Measurements from ENCODE around the gene PDXP. TPM values are rescaled to one million over a fixed set of nuclear protein-coding genes. Genes with fewer than 3 reads are reported as not detected.

Gene PDXP
- total and polyA plus RNA-seq, 9 of the 15 experiments (the other 6 are each of a cell fraction or from before 2014, with no cell fraction given): 7.9 to 54.2 (median 38.8) TPM

GRCh38 chr22:37676736-37677492, 18.4 kb downstream of the PDXP start (continued):
- TF ChIP-seq, protein P1, sequence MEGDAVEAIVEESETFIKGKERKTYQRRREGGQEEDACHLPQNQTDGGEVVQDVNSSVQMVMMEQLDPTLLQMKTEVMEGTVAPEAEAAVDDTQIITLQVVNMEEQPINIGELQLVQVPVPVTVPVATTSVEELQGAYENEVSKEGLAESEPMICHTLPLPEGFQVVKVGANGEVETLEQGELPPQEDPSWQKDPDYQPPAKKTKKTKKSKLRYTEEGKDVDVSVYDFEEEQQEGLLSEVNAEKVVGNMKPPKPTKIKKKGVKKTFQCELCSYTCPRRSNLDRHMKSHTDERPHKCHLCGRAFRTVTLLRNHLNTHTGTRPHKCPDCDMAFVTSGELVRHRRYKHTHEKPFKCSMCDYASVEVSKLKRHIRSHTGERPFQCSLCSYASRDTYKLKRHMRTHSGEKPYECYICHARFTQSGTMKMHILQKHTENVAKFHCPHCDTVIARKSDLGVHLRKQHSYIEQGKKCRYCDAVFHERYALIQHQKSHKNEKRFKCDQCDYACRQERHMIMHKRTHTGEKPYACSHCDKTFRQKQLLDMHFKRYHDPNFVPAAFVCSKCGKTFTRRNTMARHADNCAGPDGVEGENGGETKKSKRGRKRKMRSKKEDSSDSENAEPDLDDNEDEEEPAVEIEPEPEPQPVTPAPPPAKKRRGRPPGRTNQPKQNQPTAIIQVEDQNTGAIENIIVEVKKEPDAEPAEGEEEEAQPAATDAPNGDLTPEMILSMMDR (IDR thresholded peaks at IDR 0.05 in 2 of 3, conservative IDR thresholded peaks at IDR 0.05 in 1 of 3; ENCODE audit: insufficient read depth in 2 of 3, low read depth in 1 of 3, low read length in 3 of 3): no peak
- TF ChIP-seq NR2C1 (IDR thresholded peaks at IDR 0.05) (no peak), NR2C1 (tag; IDR thresholded peaks at IDR 0.05) (no peak), TAL1 (IDR thresholded peaks at IDR 0.05) (no peak)
- TF ChIP-seq, protein P2, sequence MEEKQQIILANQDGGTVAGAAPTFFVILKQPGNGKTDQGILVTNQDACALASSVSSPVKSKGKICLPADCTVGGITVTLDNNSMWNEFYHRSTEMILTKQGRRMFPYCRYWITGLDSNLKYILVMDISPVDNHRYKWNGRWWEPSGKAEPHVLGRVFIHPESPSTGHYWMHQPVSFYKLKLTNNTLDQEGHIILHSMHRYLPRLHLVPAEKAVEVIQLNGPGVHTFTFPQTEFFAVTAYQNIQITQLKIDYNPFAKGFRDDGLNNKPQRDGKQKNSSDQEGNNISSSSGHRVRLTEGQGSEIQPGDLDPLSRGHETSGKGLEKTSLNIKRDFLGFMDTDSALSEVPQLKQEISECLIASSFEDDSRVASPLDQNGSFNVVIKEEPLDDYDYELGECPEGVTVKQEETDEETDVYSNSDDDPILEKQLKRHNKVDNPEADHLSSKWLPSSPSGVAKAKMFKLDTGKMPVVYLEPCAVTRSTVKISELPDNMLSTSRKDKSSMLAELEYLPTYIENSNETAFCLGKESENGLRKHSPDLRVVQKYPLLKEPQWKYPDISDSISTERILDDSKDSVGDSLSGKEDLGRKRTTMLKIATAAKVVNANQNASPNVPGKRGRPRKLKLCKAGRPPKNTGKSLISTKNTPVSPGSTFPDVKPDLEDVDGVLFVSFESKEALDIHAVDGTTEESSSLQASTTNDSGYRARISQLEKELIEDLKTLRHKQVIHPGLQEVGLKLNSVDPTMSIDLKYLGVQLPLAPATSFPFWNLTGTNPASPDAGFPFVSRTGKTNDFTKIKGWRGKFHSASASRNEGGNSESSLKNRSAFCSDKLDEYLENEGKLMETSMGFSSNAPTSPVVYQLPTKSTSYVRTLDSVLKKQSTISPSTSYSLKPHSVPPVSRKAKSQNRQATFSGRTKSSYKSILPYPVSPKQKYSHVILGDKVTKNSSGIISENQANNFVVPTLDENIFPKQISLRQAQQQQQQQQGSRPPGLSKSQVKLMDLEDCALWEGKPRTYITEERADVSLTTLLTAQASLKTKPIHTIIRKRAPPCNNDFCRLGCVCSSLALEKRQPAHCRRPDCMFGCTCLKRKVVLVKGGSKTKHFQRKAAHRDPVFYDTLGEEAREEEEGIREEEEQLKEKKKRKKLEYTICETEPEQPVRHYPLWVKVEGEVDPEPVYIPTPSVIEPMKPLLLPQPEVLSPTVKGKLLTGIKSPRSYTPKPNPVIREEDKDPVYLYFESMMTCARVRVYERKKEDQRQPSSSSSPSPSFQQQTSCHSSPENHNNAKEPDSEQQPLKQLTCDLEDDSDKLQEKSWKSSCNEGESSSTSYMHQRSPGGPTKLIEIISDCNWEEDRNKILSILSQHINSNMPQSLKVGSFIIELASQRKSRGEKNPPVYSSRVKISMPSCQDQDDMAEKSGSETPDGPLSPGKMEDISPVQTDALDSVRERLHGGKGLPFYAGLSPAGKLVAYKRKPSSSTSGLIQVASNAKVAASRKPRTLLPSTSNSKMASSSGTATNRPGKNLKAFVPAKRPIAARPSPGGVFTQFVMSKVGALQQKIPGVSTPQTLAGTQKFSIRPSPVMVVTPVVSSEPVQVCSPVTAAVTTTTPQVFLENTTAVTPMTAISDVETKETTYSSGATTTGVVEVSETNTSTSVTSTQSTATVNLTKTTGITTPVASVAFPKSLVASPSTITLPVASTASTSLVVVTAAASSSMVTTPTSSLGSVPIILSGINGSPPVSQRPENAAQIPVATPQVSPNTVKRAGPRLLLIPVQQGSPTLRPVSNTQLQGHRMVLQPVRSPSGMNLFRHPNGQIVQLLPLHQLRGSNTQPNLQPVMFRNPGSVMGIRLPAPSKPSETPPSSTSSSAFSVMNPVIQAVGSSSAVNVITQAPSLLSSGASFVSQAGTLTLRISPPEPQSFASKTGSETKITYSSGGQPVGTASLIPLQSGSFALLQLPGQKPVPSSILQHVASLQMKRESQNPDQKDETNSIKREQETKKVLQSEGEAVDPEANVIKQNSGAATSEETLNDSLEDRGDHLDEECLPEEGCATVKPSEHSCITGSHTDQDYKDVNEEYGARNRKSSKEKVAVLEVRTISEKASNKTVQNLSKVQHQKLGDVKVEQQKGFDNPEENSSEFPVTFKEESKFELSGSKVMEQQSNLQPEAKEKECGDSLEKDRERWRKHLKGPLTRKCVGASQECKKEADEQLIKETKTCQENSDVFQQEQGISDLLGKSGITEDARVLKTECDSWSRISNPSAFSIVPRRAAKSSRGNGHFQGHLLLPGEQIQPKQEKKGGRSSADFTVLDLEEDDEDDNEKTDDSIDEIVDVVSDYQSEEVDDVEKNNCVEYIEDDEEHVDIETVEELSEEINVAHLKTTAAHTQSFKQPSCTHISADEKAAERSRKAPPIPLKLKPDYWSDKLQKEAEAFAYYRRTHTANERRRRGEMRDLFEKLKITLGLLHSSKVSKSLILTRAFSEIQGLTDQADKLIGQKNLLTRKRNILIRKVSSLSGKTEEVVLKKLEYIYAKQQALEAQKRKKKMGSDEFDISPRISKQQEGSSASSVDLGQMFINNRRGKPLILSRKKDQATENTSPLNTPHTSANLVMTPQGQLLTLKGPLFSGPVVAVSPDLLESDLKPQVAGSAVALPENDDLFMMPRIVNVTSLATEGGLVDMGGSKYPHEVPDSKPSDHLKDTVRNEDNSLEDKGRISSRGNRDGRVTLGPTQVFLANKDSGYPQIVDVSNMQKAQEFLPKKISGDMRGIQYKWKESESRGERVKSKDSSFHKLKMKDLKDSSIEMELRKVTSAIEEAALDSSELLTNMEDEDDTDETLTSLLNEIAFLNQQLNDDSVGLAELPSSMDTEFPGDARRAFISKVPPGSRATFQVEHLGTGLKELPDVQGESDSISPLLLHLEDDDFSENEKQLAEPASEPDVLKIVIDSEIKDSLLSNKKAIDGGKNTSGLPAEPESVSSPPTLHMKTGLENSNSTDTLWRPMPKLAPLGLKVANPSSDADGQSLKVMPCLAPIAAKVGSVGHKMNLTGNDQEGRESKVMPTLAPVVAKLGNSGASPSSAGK (IDR thresholded peaks at IDR 0.05): peak; percentile 80
- TF ChIP-seq, protein P3, sequence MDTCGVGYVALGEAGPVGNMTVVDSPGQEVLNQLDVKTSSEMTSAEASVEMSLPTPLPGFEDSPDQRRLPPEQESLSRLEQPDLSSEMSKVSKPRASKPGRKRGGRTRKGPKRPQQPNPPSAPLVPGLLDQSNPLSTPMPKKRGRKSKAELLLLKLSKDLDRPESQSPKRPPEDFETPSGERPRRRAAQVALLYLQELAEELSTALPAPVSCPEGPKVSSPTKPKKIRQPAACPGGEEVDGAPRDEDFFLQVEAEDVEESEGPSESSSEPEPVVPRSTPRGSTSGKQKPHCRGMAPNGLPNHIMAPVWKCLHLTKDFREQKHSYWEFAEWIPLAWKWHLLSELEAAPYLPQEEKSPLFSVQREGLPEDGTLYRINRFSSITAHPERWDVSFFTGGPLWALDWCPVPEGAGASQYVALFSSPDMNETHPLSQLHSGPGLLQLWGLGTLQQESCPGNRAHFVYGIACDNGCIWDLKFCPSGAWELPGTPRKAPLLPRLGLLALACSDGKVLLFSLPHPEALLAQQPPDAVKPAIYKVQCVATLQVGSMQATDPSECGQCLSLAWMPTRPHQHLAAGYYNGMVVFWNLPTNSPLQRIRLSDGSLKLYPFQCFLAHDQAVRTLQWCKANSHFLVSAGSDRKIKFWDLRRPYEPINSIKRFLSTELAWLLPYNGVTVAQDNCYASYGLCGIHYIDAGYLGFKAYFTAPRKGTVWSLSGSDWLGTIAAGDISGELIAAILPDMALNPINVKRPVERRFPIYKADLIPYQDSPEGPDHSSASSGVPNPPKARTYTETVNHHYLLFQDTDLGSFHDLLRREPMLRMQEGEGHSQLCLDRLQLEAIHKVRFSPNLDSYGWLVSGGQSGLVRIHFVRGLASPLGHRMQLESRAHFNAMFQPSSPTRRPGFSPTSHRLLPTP (IDR thresholded peaks at IDR 0.05; ENCODE audit: borderline replicate concordance, extremely low read depth, insufficient read length): no peak
- TF ChIP-seq, protein P4, sequence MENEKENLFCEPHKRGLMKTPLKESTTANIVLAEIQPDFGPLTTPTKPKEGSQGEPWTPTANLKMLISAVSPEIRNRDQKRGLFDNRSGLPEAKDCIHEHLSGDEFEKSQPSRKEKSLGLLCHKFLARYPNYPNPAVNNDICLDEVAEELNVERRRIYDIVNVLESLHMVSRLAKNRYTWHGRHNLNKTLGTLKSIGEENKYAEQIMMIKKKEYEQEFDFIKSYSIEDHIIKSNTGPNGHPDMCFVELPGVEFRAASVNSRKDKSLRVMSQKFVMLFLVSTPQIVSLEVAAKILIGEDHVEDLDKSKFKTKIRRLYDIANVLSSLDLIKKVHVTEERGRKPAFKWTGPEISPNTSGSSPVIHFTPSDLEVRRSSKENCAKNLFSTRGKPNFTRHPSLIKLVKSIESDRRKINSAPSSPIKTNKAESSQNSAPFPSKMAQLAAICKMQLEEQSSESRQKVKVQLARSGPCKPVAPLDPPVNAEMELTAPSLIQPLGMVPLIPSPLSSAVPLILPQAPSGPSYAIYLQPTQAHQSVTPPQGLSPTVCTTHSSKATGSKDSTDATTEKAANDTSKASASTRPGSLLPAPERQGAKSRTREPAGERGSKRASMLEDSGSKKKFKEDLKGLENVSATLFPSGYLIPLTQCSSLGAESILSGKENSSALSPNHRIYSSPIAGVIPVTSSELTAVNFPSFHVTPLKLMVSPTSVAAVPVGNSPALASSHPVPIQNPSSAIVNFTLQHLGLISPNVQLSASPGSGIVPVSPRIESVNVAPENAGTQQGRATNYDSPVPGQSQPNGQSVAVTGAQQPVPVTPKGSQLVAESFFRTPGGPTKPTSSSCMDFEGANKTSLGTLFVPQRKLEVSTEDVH (IDR thresholded peaks at IDR 0.05; ENCODE audit: low read depth, partially characterized antibody): no peak
